ENCODE data around the gene ZNF436. TPM values are rescaled to one million over a fixed set of nuclear protein-coding genes. Genes with fewer than 3 reads are reported as not detected.

The ZNF436 gene
- total and polyA plus RNA-seq, 9 of the 15 experiments (the other 6 are each of a cell fraction or from before 2014, with no cell fraction given), result 2.1 to 11.3 (median 6.8) TPM

DNA sequence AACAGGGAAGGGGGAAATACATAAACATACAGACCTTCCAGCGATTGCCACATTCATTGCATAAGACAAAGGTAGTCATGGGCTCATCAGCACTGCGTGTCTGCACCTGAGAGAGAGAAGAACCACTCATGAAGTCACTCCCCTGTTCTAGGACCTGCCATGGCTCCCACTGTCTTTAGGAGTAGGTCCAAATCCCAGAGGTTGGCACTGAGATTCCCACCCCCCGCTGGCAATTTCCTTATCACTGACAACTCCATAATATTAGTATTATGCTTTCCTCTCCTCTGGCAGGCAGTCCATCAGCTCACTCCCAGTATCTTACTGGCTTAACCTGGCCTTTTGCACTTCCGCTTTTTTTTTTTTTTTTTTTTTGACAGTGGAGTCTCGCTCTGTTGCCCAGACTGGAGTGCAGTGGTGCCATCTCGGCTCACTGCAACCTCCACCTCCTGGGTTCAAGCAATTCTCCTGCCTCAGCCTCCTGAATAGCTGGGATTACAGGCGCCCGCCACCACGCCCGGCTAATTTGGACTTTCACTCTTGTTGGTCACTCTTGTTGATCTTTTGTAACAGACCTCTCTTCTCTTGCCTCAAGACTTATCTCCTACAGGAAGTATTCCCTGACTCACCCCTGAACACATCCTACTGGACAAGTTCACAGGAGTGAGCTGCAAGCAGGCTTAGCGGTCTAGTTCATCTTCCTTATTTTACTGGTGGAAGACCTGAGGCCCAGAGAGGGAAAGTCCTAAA lies 14.8 kb upstream of the ZNF436 start (continued):
- TF ChIP-seq XRCC3 (IDR thresholded peaks at IDR 0.05) (no peak), HNRNPH1 (optimal IDR thresholded peaks at IDR 0.05; ENCODE audit: low read depth, low read length) (no peak), MEF2A (IDR thresholded peaks at IDR 0.05; ENCODE audit: control insufficient read depth, low read depth, low read length) (no peak), TCF7L2 (IDR thresholded peaks at IDR 0.05; ENCODE audit: low read depth, low read length) (no peak), EHMT2 (IDR thresholded peaks at IDR 0.05) (peak; percentile 53; the same call in 1 of the 2 replicates), NONO (IDR thresholded peaks at IDR 0.05; ENCODE audit: low read depth in 2 of 2, low read length in 1 of 2) (no peak), HCFC1 (IDR thresholded peaks at IDR 0.05; ENCODE audit: low read depth, low read length) (no peak), ZEB2 (IDR thresholded peaks at IDR 0.05) (0 out of 2 replicates have a peak, but pooled peaks have one; percentile 64), ZSCAN29 (IDR thresholded peaks at IDR 0.05) (no peak), PTBP1 (IDR thresholded peaks at IDR 0.05; ENCODE audit: low read depth, low read length) (no peak), ZNF124 (CRISPR knock-in tag; IDR thresholded peaks at IDR 0.05) (no peak), PYGO2 (tag; IDR thresholded peaks at IDR 0.05) (no peak), GATAD2A (IDR thresholded peaks at IDR 0.05) (no peak), FOXA1 (IDR thresholded peaks at IDR 0.05; ENCODE audit: borderline replicate concordance) (no peak), ZFX (CRISPR knock-in tag; IDR thresholded peaks at IDR 0.05) (no peak), EZH2 (IDR thresholded peaks at IDR 0.05; ENCODE audit: borderline replicate concordance, low read depth, low read length) (no peak), TRIM24 (IDR thresholded peaks at IDR 0.05) (0 out of 4 replicates have a peak, but pooled peaks of 1 of the 2 experiments have one; percentile 12), FOXA3 (CRISPR knock-in tag; conservative IDR thresholded peaks at IDR 0.05 in 1 of 2, IDR thresholded peaks at IDR 0.05 in 1 of 2) (0 out of 4 replicates have a peak, but pooled peaks of 1 of the 2 experiments have one; percentile 41), ASH1L (IDR thresholded peaks at IDR 0.05; ENCODE audit: borderline replicate concordance, low read depth, partially characterized antibody) (no peak), TAF15 (IDR thresholded peaks at IDR 0.05; ENCODE audit: low read depth, low read length) (no peak), ZNF644 (tag; IDR thresholded peaks at IDR 0.05; ENCODE audit: low read depth) (no peak), ZNF184 (CRISPR knock-in tag; IDR thresholded peaks at IDR 0.05) (no peak)
- TF ChIP-seq, protein P1, sequence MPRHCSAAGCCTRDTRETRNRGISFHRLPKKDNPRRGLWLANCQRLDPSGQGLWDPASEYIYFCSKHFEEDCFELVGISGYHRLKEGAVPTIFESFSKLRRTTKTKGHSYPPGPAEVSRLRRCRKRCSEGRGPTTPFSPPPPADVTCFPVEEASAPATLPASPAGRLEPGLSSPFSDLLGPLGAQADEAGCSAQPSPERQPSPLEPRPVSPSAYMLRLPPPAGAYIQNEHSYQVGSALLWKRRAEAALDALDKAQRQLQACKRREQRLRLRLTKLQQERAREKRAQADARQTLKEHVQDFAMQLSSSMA (CRISPR knock-in tag; IDR thresholded peaks at IDR 0.05), result no peak
- TF ChIP-seq, protein P2, sequence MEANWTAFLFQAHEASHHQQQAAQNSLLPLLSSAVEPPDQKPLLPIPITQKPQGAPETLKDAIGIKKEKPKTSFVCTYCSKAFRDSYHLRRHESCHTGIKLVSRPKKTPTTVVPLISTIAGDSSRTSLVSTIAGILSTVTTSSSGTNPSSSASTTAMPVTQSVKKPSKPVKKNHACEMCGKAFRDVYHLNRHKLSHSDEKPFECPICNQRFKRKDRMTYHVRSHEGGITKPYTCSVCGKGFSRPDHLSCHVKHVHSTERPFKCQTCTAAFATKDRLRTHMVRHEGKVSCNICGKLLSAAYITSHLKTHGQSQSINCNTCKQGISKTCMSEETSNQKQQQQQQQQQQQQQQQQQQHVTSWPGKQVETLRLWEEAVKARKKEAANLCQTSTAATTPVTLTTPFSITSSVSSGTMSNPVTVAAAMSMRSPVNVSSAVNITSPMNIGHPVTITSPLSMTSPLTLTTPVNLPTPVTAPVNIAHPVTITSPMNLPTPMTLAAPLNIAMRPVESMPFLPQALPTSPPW (CRISPR knock-in tag; IDR thresholded peaks at IDR 0.05), result peak; percentile 20; the same call in 1 of the 2 replicates
- TF ChIP-seq, protein P3, sequence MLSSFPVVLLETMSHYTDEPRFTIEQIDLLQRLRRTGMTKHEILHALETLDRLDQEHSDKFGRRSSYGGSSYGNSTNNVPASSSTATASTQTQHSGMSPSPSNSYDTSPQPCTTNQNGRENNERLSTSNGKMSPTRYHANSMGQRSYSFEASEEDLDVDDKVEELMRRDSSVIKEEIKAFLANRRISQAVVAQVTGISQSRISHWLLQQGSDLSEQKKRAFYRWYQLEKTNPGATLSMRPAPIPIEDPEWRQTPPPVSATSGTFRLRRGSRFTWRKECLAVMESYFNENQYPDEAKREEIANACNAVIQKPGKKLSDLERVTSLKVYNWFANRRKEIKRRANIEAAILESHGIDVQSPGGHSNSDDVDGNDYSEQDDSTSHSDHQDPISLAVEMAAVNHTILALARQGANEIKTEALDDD (IDR thresholded peaks at IDR 0.05), result peak; percentile 31; the same call in 1 of the 2 replicates
- TF ChIP-seq, protein P4, sequence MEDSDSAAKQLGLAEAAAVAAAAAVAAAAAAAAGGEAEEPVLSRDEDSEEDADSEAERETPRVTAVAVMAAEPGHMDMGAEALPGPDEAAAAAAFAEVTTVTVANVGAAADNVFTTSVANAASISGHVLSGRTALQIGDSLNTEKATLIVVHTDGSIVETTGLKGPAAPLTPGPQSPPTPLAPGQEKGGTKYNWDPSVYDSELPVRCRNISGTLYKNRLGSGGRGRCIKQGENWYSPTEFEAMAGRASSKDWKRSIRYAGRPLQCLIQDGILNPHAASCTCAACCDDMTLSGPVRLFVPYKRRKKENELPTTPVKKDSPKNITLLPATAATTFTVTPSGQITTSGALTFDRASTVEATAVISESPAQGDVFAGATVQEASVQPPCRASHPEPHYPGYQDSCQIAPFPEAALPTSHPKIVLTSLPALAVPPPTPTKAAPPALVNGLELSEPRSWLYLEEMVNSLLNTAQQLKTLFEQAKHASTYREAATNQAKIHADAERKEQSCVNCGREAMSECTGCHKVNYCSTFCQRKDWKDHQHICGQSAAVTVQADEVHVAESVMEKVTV (CRISPR knock-in tag; IDR thresholded peaks at IDR 0.05), result no peak
